ENCODE measurements around the gene SPG7. TPM values are rescaled to one million over a fixed set of nuclear protein-coding genes. Genes with fewer than 3 reads are reported as not detected.

SPG7 gene
- total RNA-seq, 4 donors from 2014 or later: 65.0 to 104 (median 84.9) TPM

- H3K9me3 ChIP-seq: no peaks in the 10 kb centered on the region
- H3K27ac ChIP-seq: peak within 1 kb of the TSS; percentile 97 to 100 (median 99)
- WGBS, 2 donors: 1% methylated on average over 21 of the region's 87 CpGs; no CpG with 5 or more reads in 1 of the 2 donors
- TF ChIP-seq CTCF (IDR thresholded peaks at IDR 0.05): peak in 1 of 6 experiments; percentile 12
- peak in 3 of 4 donors; percentile 93 to 99 (median 97) for TF ChIP-seq POLR2A (IDR thresholded peaks at IDR 0.05)
- intact Hi-C loops (cut with DNase I): no loop called here
- H3K4me1 ChIP-seq: peaks cover 46 to 73% (median 51%) of the 10 kb centered on the region in 3 donors
- peak; percentile 78 for DNase-seq
- no peaks in the 10 kb centered on the region for H3K27me3 ChIP-seq
- peak within 1 kb of the TSS; percentile 80 to 96 (median 94) for H3K4me3 ChIP-seq
- H3K36me3 ChIP-seq: peaks cover 24 to 58% (median 29%) of the 10 kb centered on the region in 3 donors
Observed at GRCh38 chr16:89560378-89561141, 52.4 kb downstream of the SPG7 start, which contains the start of gene RPL13. Gene RPL13 (plus strand): TSS chr16:89560682. CDS start chr16:89560960, 278 bp downstream.

GRCh38 chr16:89561142-89561883 lies 53.1 kb downstream of the SPG7 start:
- no peak for DNase-seq
- peaks cover 20 to 50% (median 29%) of the 10 kb centered on the region in 3 donors for H3K36me3 ChIP-seq
- H3K4me1 ChIP-seq: peaks cover 54 to 81% (median 56%) of the 10 kb centered on the region in 3 donors
- WGBS, 2 donors: 5 to 38% methylated on average over 1 to 6 of the region's 58 CpGs
- peak overlapping the region; percentile 80 to 96 (median 94) for H3K4me3 ChIP-seq
- intact Hi-C loops (cut with DNase I): no loop called here
- peak overlapping the region; percentile 97 to 100 (median 99) for H3K27ac ChIP-seq
- H3K9me3 ChIP-seq: no peaks in the 10 kb centered on the region
- TF ChIP-seq POLR2A (IDR thresholded peaks at IDR 0.05): no peak
- no peak for TF ChIP-seq CTCF (IDR thresholded peaks at IDR 0.05)
- H3K27me3 ChIP-seq: no peaks in the 10 kb centered on the region

GRCh38 chr16:89561884-89562599 lies 53.8 kb downstream of the SPG7 start:
- no peaks in the 10 kb centered on the region for H3K27me3 ChIP-seq
- H3K9me3 ChIP-seq: no peaks in the 10 kb centered on the region
- H3K36me3 ChIP-seq: peaks cover 20 to 43% (median 29%) of the 10 kb centered on the region in 3 donors
- intact Hi-C loops (cut with DNase I): no loop called here
- H3K4me3 ChIP-seq: peak overlapping the region; percentile 80 to 96 (median 94)
- no peak for TF ChIP-seq CTCF (IDR thresholded peaks at IDR 0.05)
- no peak for TF ChIP-seq POLR2A (IDR thresholded peaks at IDR 0.05)
- peaks cover 55 to 83% (median 56%) of the 10 kb centered on the region in 3 donors for H3K4me1 ChIP-seq
- no peak for DNase-seq
- 32 to 37% methylated on average over 21 to 22 of the region's 23 CpGs for WGBS, 2 donors
- H3K27ac ChIP-seq: peak overlapping the region; percentile 97 to 100 (median 99)

GRCh38 chr16:89562939-89563338 lies 54.7 kb downstream of the SPG7 start:
- TF ChIP-seq POLR2A (IDR thresholded peaks at IDR 0.05): no peak
- TF ChIP-seq CTCF (IDR thresholded peaks at IDR 0.05): no peak
- intact Hi-C loops (cut with DNase I): no loop called here
- H3K36me3 ChIP-seq: peaks cover 20 to 40% (median 29%) of the 10 kb centered on the region in 3 donors
- peak overlapping the region in 2 of 4 donors; percentile 98 to 100 for H3K27ac ChIP-seq
- DNase-seq: no peak
- WGBS, 2 donors: 66 to 67% methylated on average over 8 to 12 of the region's 12 CpGs
- H3K4me3 ChIP-seq: peak overlapping the region in 1 of 4 donors; percentile 96
- H3K27me3 ChIP-seq: no peaks in the 10 kb centered on the region
- H3K9me3 ChIP-seq: no peaks in the 10 kb centered on the region
- H3K4me1 ChIP-seq: peaks cover 55 to 75% (median 56%) of the 10 kb centered on the region in 3 donors

Measured in esophagus squamous epithelium (tissue), 5 donors.